SK-N-MC (cell line): ENCODE measurements around the gene ALG3.

Experiments
- DNase-seq: peaks from one replicate; pipeline ENCODE4 v3.0.0-alpha.2; 2011; ENCODE audit warnings: low read depth, low spot score
- H3K27ac ChIP-seq: fragments of 200-600 bp; sonication (generic); 2 replicates; pipeline ENCODE4 v1.5.1; 2016; ENCODE audit warnings: mixed run types
- H3K36me3 ChIP-seq: fragments of 200-600 bp; sonication (generic); 2 replicates; pipeline ENCODE4 v1.6.1; 2017; ENCODE audit warnings: antibody characterized with exemption, low read length, mixed read lengths; ENCODE audit not compliant: insufficient read depth
- H3K4me3 ChIP-seq: fragments of 200-600 bp; sonication (generic); 2 replicates; pipeline ENCODE4 v1.5.1; 2016
- H3K9ac ChIP-seq: fragments of 200-600 bp; sonication (generic); 2 replicates; pipeline ENCODE4 v1.8.0; 2017; ENCODE audit warnings: mixed run types, mixed read lengths; ENCODE audit not compliant: insufficient read length
- H3K9me3 ChIP-seq: fragments of 200-600 bp; sonication (generic); 2 replicates; pipeline ENCODE4 v1.6.1; 2017; ENCODE audit warnings: low read depth, mild to moderate bottlenecking, antibody characterized with exemption, low read length, moderate library complexity, mixed read lengths
- EZH2 ChIP-seq: fragments of 200-600 bp; sonication (generic); IDR thresholded peaks from one replicate; pipeline ENCODE4 v1.6.1; 2017; ENCODE audit warnings: antibody characterized with exemption
- FOXP2 ChIP-seq: optimal IDR thresholded peaks from 2 replicates; pipeline ENCODE3; 2011; ENCODE audit warnings: mild to moderate bottlenecking, moderate library complexity; ENCODE audit not compliant: insufficient read depth; ENCODE audit errors: extremely low read length, control extremely low read depth
- POLR2AphosphoS5 ChIP-seq: IDR thresholded peaks from 2 replicates; pipeline ENCODE4 v1.6.1; 2012; ENCODE audit warnings: mild to moderate bottlenecking, low read depth, low read length, borderline replicate concordance

The ALG3 gene

GRCh38 chr3:184234224-184234623 lies 14.5 kb downstream of the ALG3 start:
- no peaks in the 10 kb centered on the region for H3K36me3 ChIP-seq
- H3K9me3 ChIP-seq: no peaks in the 10 kb centered on the region
- no peak overlapping the region for H3K4me3 ChIP-seq
- no peak overlapping the region for H3K9ac ChIP-seq
- H3K27ac ChIP-seq: no peak overlapping the region
- no peak for TF ChIP-seq EZH2
- TF ChIP-seq FOXP2: no peak
- TF ChIP-seq POLR2AphosphoS5: no peak
- DNase-seq: no peak

- no peaks in the 10 kb centered on the region for H3K9me3 ChIP-seq
- no peak for TF ChIP-seq EZH2
- no peak for TF ChIP-seq FOXP2
- TF ChIP-seq POLR2AphosphoS5: no peak
- no peak overlapping the region for H3K27ac ChIP-seq
- H3K36me3 ChIP-seq: no peaks in the 10 kb centered on the region
- H3K4me3 ChIP-seq: no peak overlapping the region
- H3K9ac ChIP-seq: no peak overlapping the region
- DNase-seq: no peak
These were observed 15.5 kb downstream of the ALG3 start for GRCh38 chr3:184233127-184233843.

- H3K9ac ChIP-seq: no peak overlapping the region
- TF ChIP-seq FOXP2: no peak
- no peak for TF ChIP-seq POLR2AphosphoS5
- TF ChIP-seq EZH2: no peak
- H3K36me3 ChIP-seq: no peaks in the 10 kb centered on the region
- no peak overlapping the region for H3K27ac ChIP-seq
- H3K4me3 ChIP-seq: no peak overlapping the region
- no peaks in the 10 kb centered on the region for H3K9me3 ChIP-seq
- no peak for DNase-seq
These were observed 17.1 kb downstream of the ALG3 start for GRCh38 chr3:184231671-184232070.

GRCh38 chr3:184230603-184231528 lies 17.9 kb downstream of the ALG3 start:
- Histone ChIP-seq H3K36me3 (no peaks in the 10 kb centered on the region), H3K27ac (no peak overlapping the region), H3K4me3 (peak overlapping the region; percentile 82), H3K9ac (no peak overlapping the region), H3K9me3 (no peaks in the 10 kb centered on the region)
- TF ChIP-seq FOXP2 (no peak), EZH2 (peak; percentile 24), POLR2AphosphoS5 (no peak)
- DNase-seq: no peak

- H3K27ac ChIP-seq: no peak overlapping the region
- H3K9ac ChIP-seq: no peak overlapping the region
- DNase-seq: no peak
- peak overlapping the region; percentile 82 for H3K4me3 ChIP-seq
- TF ChIP-seq FOXP2 (no peak), POLR2AphosphoS5 (no peak), EZH2 (peak; percentile 98)
- H3K9me3 ChIP-seq: no peaks in the 10 kb centered on the region
- no peaks in the 10 kb centered on the region for H3K36me3 ChIP-seq
These were observed 18.6 kb downstream of the ALG3 start for GRCh38 chr3:184230081-184230602.

GRCh38 chr3:184229394-184230080 lies 19.2 kb downstream of the ALG3 start, which contains the start of gene VWA5B2:
VWA5B2 (plus strand) TSS chr3:184229585; CDS start chr3:184230529, 944 bp downstream.
- no peak for DNase-seq
- Histone ChIP-seq H3K9ac (no peak within 1 kb of the TSS), H3K27ac (no peak within 1 kb of the TSS), H3K36me3 (no peaks in the 10 kb centered on the region), H3K9me3 (no peaks in the 10 kb centered on the region), H3K4me3 (peak within 1 kb of the TSS; percentile 82)
- TF ChIP-seq POLR2AphosphoS5: no peak
- TF ChIP-seq FOXP2: no peak
- TF ChIP-seq EZH2: no peak

GRCh38 chr3:184228376-184229137 lies 20.2 kb downstream of the ALG3 start:
- Histone ChIP-seq H3K27ac (no peak overlapping the region), H3K4me3 (peak overlapping the region; percentile 82), H3K36me3 (no peaks in the 10 kb centered on the region), H3K9me3 (no peaks in the 10 kb centered on the region), H3K9ac (no peak overlapping the region)
- no peak for TF ChIP-seq EZH2
- no peak for TF ChIP-seq POLR2AphosphoS5
- no peak for TF ChIP-seq FOXP2
- DNase-seq: no peak
